Measurements from ENCODE around the gene UQCC5. TPM values are rescaled to one million over a fixed set of nuclear protein-coding genes. Genes with fewer than 3 reads are reported as not detected.

The UQCC5 gene
- total RNA-seq, 1 donor from 2014 or later, result 13.7 TPM

DNA sequence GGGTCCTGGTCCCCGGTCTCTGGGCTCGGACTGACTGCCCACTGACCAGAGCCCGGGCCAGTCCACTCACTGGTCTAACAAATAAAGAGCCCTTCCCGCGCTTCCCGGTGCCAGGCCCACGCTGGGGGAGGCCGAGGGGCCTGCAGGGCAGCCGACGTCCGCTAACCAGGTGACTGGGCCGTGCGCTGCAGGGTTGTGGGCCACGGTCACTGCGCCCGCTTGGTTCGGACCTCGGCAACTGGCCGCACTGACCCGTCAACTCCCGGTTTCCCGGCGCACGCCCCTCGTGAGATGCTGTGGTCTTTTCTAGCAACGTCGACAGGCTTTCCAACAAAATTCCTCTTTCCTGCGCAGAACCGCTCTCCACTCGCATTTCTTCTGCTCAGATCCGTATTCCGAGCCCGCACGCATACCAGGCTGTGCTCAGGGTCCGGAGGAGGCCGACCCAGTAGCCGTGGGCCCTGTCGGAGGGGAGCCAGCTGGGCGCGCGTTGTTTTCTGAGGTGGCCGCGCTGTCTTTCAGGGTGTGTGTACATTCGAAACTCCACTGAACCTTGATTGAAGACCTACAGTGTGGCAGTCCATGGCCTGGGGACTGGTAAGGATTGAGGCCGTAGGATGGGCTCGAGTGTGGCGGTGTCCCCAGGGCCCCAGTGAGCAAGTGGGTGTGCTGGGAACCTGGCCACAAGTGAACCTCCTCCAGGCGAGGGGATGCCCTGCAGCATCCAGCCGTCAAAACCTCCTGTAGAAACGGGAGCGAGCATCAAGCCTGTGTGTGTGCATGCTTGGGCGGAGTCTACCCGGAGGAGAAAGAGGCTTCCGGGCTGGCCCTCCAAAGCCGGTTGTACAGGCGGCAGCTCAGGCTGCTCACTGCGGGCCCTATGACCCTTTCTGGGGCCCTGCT is 1.9 kb upstream of the UQCC5 start:
- peaks cover 31% of the 10 kb centered on the region for H3K4me1 Mint-ChIP-seq (ENCODE audit: low read depth, unreplicated experiment)
- H3K4me3 Mint-ChIP-seq (ENCODE audit: unreplicated experiment), result peak overlapping the region; percentile 86
- no peak for DNase-seq
- TF ChIP-seq, protein P1, sequence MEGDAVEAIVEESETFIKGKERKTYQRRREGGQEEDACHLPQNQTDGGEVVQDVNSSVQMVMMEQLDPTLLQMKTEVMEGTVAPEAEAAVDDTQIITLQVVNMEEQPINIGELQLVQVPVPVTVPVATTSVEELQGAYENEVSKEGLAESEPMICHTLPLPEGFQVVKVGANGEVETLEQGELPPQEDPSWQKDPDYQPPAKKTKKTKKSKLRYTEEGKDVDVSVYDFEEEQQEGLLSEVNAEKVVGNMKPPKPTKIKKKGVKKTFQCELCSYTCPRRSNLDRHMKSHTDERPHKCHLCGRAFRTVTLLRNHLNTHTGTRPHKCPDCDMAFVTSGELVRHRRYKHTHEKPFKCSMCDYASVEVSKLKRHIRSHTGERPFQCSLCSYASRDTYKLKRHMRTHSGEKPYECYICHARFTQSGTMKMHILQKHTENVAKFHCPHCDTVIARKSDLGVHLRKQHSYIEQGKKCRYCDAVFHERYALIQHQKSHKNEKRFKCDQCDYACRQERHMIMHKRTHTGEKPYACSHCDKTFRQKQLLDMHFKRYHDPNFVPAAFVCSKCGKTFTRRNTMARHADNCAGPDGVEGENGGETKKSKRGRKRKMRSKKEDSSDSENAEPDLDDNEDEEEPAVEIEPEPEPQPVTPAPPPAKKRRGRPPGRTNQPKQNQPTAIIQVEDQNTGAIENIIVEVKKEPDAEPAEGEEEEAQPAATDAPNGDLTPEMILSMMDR (IDR thresholded peaks at IDR 0.05; ENCODE audit: partially characterized antibody, unreplicated experiment), result no peak
- H3K9me3 Mint-ChIP-seq (ENCODE audit: unreplicated experiment), result peaks cover 16% of the 10 kb centered on the region
- peaks cover 16% of the 10 kb centered on the region for H3K27me3 Mint-ChIP-seq (ENCODE audit: unreplicated experiment)
- no peaks in the 10 kb centered on the region for H3K36me3 Mint-ChIP-seq (ENCODE audit: unreplicated experiment)
- H3K27ac Mint-ChIP-seq (ENCODE audit: unreplicated experiment), result peak overlapping the region; percentile 86

DNA sequence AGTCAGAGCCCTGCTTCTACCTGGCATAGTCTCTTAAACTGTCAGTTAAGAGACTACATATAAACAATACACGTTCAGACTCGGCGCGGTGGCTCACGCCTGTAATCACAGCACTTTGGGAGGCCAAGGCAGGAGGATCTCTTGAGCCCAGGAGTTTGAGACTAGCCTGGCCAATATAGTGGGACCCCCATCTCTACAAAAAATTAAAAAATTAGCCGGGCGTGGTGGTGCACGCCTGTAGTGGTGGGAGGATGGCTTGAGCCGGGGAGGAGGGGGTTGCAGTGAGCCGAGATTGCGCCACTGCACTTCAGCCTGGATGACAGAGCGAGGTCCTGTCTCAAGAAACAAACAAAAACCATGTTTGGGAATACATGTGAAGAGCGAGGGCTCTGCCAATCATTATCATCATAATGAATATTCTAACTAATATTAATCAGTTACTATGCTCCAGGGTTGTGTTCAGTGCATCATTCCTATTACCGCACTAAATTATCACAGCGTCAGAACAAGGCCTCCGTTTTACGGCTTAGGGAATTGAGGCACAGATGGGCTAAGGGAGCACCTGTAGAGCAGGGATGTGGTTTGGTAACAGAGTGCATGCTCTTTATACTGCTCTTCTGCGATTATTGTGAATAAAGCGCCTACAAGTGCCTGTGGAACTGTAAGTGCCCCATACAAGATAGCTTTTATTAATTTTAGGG is 844 bp upstream of the UQCC5 start:
- peaks cover 16% of the 10 kb centered on the region for H3K9me3 Mint-ChIP-seq (ENCODE audit: unreplicated experiment)
- H3K27ac Mint-ChIP-seq (ENCODE audit: unreplicated experiment), result peak overlapping the region; percentile 75
- DNase-seq, result no peak
- H3K4me1 Mint-ChIP-seq (ENCODE audit: low read depth, unreplicated experiment), result peaks cover 27% of the 10 kb centered on the region
- H3K36me3 Mint-ChIP-seq (ENCODE audit: unreplicated experiment), result no peaks in the 10 kb centered on the region
- H3K4me3 Mint-ChIP-seq (ENCODE audit: unreplicated experiment), result peak overlapping the region; percentile 86
- TF ChIP-seq, protein P1 (IDR thresholded peaks at IDR 0.05; ENCODE audit: partially characterized antibody, unreplicated experiment), result no peak
- H3K27me3 Mint-ChIP-seq (ENCODE audit: unreplicated experiment), result peaks cover 14% of the 10 kb centered on the region

DNA sequence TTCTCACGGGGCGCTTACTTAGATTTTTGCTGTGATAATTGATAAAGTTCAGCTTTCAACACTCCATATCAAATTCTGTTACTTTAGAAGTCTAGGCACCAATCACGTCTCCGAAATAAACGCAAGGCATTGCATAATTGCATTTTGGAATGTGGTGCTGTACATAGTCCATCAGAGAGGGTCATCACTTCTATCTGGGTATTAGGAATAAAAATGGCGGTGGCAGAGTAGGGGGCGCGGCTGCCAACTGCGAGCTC is 365 bp upstream of the UQCC5 start:
- Mint-ChIP-seq H3K4me1 (ENCODE audit: low read depth, unreplicated experiment) (peaks cover 27% of the 10 kb centered on the region), H3K4me3 (ENCODE audit: unreplicated experiment) (peak overlapping the region; percentile 69), H3K27me3 (ENCODE audit: unreplicated experiment) (peaks cover 14% of the 10 kb centered on the region), H3K27ac (ENCODE audit: unreplicated experiment) (peak overlapping the region; percentile 75), H3K36me3 (ENCODE audit: unreplicated experiment) (no peaks in the 10 kb centered on the region), H3K9me3 (ENCODE audit: unreplicated experiment) (peaks cover 16% of the 10 kb centered on the region)
- no peak for DNase-seq
- TF ChIP-seq, protein P1 (IDR thresholded peaks at IDR 0.05; ENCODE audit: partially characterized antibody, unreplicated experiment), result no peak

DNA sequence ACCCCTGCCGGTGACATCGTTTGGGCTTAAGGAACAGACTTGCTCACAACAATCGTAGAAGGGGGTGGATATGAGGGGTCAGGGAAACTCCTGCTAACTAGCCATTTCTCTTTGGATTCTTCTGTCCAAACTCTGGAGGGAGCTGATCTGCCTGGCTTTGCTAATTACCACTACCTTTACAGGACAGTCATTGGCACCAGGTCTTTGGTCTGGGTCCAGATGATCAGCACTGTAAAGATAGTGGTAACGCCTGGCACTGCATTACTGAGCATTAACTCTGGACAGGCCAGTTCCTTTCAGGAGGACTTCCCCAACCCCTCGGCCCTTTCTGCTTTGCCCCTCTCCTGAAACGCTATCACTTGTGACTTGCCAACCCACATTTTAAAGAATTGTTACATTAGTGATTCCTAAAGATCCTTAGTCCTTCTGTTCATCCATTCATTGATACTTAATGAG is 788 bp downstream of the UQCC5 start:
- Mint-ChIP-seq H3K4me3 (ENCODE audit: unreplicated experiment) (peak overlapping the region; percentile 98), H3K9me3 (ENCODE audit: unreplicated experiment) (peaks cover 16% of the 10 kb centered on the region), H3K27ac (ENCODE audit: unreplicated experiment) (peak overlapping the region; percentile 91), H3K4me1 (ENCODE audit: low read depth, unreplicated experiment) (peaks cover 26% of the 10 kb centered on the region), H3K36me3 (ENCODE audit: unreplicated experiment) (no peaks in the 10 kb centered on the region), H3K27me3 (ENCODE audit: unreplicated experiment) (peaks cover 14% of the 10 kb centered on the region)
- DNase-seq, result no peak
- TF ChIP-seq, protein P1 (IDR thresholded peaks at IDR 0.05; ENCODE audit: partially characterized antibody, unreplicated experiment), result no peak
